NCI-H345 treated with DMSO at 0.1 percent for 48 hours (cell line): ENCODE measurements around the gene TAS2R60.
"Not testable (repeated sequence)": the region's sequence is repeated elsewhere in the genome, so short reads cannot be mapped to it uniquely, and the experiment has no call there.

Experiments
- DNase-seq: peaks from one replicate; lab custom pipeline; 2025; ENCODE audit not compliant: unreplicated experiment; lab: John Stamatoyannopoulos, UW

Gene TAS2R60

GRCh38 chr7:143472071-143472689, 28.9 kb downstream of the TAS2R60 start:
- DNase-seq: not testable (repeated sequence)

- DNase-seq: no peak
These were observed 34.4 kb downstream of the TAS2R60 start, which contains the start of gene TAS2R41 for GRCh38 chr7:143477501-143478150. TSS of gene TAS2R41 (plus strand) at chr7:143477873. CDS start at chr7:143477873, 0 bp downstream.

DNA sequence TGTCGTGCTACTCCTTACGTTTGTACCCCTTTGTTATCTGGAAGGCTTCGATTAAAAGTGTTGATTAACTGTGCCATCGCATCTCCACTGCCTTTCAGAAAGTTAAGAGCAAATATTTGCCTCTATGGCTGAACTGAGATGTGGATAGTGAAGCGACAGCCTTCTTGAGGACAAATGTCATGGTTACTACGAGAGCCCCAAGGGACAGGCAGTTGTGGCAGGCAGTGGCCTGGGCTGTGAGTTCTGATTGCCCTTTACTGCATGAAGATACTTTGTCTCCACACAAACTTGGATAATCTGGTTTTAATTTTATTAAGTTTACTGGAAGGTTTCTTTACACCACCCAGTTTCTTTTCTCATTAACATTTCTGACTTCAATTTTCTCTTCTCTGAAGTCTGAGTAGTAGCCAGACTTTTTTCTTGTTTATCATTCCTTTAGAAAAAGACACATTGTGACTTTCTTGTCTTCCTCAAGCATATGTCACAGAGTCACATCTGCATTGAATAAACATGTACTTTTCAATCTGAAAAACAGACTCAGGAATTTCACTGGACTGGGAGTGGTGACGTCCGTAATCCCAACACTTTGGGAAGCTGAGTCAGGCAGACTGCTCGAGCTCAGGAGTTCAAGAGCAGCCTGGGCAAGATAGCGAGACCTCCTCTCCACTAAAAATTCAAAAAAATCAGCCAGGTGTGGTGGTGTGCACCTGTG, 36.0 kb downstream of the TAS2R60 start:
- DNase-seq: no peak

- DNase-seq: no peak
These were observed 37.2 kb downstream of the TAS2R60 start for GRCh38 chr7:143480501-143480900.

GRCh38 chr7:143484119-143484518, 40.9 kb downstream of the TAS2R60 start:
- no peak for DNase-seq

DNA sequence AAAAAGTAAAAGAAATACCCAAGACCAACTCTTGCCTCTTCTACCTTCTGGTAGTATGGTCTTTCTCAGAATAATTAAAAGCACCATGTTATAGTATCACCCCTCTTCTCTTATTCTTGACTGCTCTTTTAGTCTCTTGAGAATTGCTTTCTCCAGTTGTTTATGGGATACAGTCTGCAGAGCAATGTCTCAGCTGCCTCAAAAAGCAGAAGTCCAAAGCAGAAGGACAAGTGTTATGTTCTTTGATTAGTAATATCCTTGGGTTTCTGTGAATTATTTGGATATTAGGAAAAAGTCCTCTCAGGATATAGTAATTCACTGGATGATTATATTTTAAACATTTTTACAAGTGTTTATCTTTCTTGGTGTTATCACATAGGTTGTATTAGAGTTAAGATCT, 41.8 kb downstream of the TAS2R60 start:
- no peak for DNase-seq

DNA sequence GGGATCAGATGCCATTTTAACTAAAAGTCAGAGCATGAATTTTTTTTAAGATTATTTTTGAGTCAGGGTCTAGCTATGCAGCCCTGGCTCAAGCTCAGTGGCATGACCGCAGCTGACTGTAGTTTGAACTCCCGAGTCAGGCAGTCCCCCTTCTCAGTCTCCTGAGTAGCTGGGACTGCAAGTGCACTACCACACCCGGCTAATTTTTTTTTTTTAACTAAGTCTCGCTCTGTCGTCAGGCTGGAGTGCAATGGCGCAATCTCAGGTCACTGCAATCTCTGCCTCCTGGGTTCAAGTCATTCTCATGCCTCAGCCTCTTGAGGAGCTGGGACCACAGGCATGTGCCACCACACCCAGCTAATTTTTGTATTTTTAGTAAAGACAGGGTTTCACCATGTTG, 42.2 kb downstream of the TAS2R60 start:
- DNase-seq: no peak

- not testable (repeated sequence) for DNase-seq
These were observed 43.0 kb downstream of the TAS2R60 start for GRCh38 chr7:143486266-143486665.

- no peak for DNase-seq
These were observed 43.8 kb downstream of the TAS2R60 start for GRCh38 chr7:143487061-143487460.

GRCh38 chr7:143487566-143487965, 44.3 kb downstream of the TAS2R60 start:
- DNase-seq: peak; percentile 20

GRCh38 chr7:143490717-143491306, 47.6 kb downstream of the TAS2R60 start:
- DNase-seq: no peak

GRCh38 chr7:143492043-143492471, 48.8 kb downstream of the TAS2R60 start:
- no peak for DNase-seq

DNA sequence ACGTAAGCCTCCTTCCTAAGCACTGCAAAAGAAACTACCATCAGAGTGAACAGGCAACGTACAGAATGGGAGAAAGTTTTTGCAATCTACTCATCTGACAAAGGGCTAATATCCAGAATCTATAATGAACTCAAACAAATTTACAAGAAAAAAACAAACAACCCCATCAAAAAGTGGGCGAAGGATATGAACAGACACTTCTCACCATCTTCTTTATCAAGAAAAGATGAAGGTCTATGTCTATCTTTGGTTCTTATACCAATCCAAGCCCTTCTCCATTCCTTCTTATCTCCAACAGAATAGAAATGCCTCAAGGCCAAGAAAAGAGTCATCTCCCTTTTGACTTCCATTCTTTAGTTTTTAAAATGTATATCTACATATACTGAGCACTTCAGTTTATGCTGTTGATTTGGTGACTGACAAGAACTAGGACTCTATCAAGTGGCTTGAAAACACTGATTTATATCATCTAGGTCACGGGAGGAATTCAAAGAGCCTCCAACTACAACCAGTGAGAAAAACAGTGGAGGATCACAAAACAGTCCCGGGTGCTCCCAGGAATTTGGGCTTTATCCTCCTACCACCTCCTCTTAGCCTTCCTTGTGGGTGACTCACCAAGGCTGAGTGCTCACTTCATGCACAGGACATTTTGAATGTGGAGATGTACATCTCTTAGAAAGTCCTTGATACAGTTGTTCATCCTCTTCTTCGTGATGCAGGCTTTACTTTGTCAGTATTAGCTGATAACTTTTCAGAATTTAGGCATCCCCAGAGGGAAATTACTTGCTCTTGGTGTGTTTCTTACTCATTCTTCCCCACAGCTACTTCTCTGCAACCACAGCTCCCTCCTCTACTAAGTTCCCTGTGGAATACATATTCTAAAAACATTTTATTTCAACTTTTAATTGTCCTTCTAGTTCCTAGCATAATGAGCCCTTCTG, 49.8 kb downstream of the TAS2R60 start:
- no peak for DNase-seq

GRCh38 chr7:143493751-143494150, 50.5 kb downstream of the TAS2R60 start:
- no peak for DNase-seq
